ENCODE results near the gene THADA.

THADA gene

DNA sequence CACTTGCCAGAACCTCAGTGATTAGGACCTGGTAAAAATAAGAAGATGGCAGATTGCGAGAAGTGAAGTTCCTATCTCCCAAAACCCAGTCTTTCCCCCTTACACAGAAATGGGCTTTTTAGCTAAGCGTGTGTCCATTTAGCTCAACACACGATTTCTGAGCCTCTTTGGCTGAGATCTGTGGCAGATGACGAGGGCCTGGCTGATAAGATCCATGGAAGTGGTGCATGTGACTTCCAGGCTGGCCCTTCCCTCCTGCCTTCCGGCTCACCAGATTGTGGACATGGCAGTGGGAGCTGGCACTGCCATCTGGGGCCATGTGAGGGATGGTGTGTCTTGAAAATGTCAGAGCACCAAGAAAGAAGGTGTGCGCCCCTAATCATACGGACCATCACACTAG is 328.5 kb downstream of the THADA start:
- POLR2A ChIA-PET: no interaction called here
- WGBS (ENCODE audit: insufficient coverage): 92% methylated on average over 5 of the region's 7 CpGs

DNA sequence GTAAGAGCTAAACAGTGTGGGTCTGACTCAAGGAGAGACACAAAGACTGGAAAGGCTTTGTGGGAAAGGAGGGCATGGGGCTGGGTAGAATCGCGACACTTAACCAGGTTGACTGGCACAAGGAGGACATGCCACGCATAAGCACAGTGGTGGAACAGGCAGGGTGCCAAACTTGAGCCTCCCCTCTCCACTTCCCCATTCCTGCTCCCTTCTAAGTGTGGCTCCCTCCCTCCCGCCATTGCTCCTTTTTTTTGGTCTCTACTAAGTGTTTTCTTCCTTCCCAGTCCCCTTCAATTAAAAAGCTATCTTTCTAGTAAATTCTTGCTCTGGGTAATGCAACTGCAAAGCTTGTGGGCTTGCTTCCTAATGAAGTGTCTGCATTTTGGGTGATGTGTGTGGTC is 329.1 kb downstream of the THADA start:
- Histone ChIP-seq H3K9me3 (ENCODE audit: control extremely low read depth in 1 of 5, control insufficient read depth in 4 of 5, insufficient read depth in 2 of 5, low read depth in 1 of 5, low read length in 4 of 5) (no peaks in the 10 kb centered on the region), H3K36me3 (ENCODE audit: control insufficient read depth in 4 of 4, insufficient read depth in 4 of 4, low read length in 3 of 4) (peaks cover 2 to 34% (median 16%) of the 10 kb centered on the region in 4 experiments), H3K4me3 (ENCODE audit: control insufficient read depth in 1 of 7, extremely low read depth in 1 of 7, insufficient read depth in 4 of 7, low read depth in 2 of 7, low read length in 6 of 7) (no peak overlapping the region), H3K4me1 (ENCODE audit: control extremely low read depth in 1 of 4, control insufficient read depth in 4 of 4, insufficient read depth in 4 of 4, low read length in 3 of 4) (peaks cover 0 to 10% (median 2%) of the 10 kb centered on the region in 4 experiments), H3K27ac (ENCODE audit: insufficient read depth in 1 of 2, low read depth in 1 of 2, low read length in 2 of 2, poor library complexity in 1 of 2, severe bottlenecking in 2 of 2) (no peak overlapping the region), H3K27me3 (replicated peaks in 2 of 5; ENCODE audit: control insufficient read depth in 4 of 5, insufficient read depth in 5 of 5, low read length in 4 of 5) (no peaks in the 10 kb centered on the region)
- POLR2A ChIA-PET: interaction anchor here (0.6 kb wide), 1 partner anchor 291 kb away, joined by 9 read pairs; no protein-coding TSS in a partner anchor
- CTCF ChIA-PET: interaction anchor here (1.4 to 2.2 kb wide), 3 partner anchors 9 to 218 kb away, joined by 4 to 6 read pairs (median 5); no protein-coding TSS in a partner anchor
- 6% methylated on average over 4 of the region's 4 CpGs for WGBS (ENCODE audit: insufficient coverage)
- DNase-seq: peak; percentile 57 to 88 (median 87)

More for the DNA sequence above, 328.5 kb downstream of the THADA start:
- no peak for DNase-seq
- Histone ChIP-seq H3K4me3 (ENCODE audit: control insufficient read depth in 1 of 7, extremely low read depth in 1 of 7, insufficient read depth in 4 of 7, low read depth in 2 of 7, low read length in 6 of 7) (no peak overlapping the region), H3K4me1 (ENCODE audit: control extremely low read depth in 1 of 4, control insufficient read depth in 4 of 4, insufficient read depth in 4 of 4, low read length in 3 of 4) (peaks cover 0 to 10% (median 2%) of the 10 kb centered on the region in 4 experiments), H3K9me3 (ENCODE audit: control extremely low read depth in 1 of 5, control insufficient read depth in 4 of 5, insufficient read depth in 2 of 5, low read depth in 1 of 5, low read length in 4 of 5) (no peaks in the 10 kb centered on the region), H3K27ac (ENCODE audit: insufficient read depth in 1 of 2, low read depth in 1 of 2, low read length in 2 of 2, poor library complexity in 1 of 2, severe bottlenecking in 2 of 2) (no peak overlapping the region), H3K36me3 (ENCODE audit: control insufficient read depth in 4 of 4, insufficient read depth in 4 of 4, low read length in 3 of 4) (peaks cover 2 to 34% (median 17%) of the 10 kb centered on the region in 4 experiments), H3K27me3 (replicated peaks in 2 of 5; ENCODE audit: control insufficient read depth in 4 of 5, insufficient read depth in 5 of 5, low read length in 4 of 5) (no peaks in the 10 kb centered on the region)
- CTCF ChIA-PET: interaction anchor here (0.8 to 2.2 kb wide), 4 partner anchors 8 to 217 kb away, joined by 3 to 6 read pairs (median 4); no protein-coding TSS in a partner anchor

DNA sequence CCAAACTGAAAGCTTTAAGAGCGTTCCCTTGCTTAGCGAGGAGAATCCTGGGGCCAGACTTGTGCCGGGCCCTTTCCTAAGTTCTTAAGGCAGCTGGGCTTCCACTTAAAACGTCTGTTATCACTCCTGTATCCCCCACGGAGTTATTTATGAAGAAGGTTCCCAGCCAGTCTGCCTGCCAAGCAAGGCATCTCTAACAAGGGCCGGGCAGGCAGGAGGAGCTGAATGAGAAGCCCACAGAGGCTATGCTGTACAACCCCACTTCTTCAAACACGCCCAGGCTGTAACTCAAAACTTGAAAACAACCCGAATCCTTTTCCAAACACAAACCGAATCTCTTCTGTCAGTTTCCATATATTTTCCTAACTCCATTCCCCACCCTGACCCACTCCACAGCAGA is 330.4 kb downstream of the THADA start:
- Histone ChIP-seq H3K4me3 (ENCODE audit: control insufficient read depth in 1 of 7, extremely low read depth in 1 of 7, insufficient read depth in 4 of 7, low read depth in 2 of 7, low read length in 6 of 7) (no peak overlapping the region), H3K27me3 (replicated peaks in 2 of 5; ENCODE audit: control insufficient read depth in 4 of 5, insufficient read depth in 5 of 5, low read length in 4 of 5) (no peaks in the 10 kb centered on the region), H3K36me3 (ENCODE audit: control insufficient read depth in 4 of 4, insufficient read depth in 4 of 4, low read length in 3 of 4) (peaks cover 2 to 27% (median 10%) of the 10 kb centered on the region in 4 experiments), H3K9me3 (ENCODE audit: control extremely low read depth in 1 of 5, control insufficient read depth in 4 of 5, insufficient read depth in 2 of 5, low read depth in 1 of 5, low read length in 4 of 5) (no peaks in the 10 kb centered on the region), H3K4me1 (ENCODE audit: control extremely low read depth in 1 of 4, control insufficient read depth in 4 of 4, insufficient read depth in 4 of 4, low read length in 3 of 4) (peaks cover 0 to 10% (median 2%) of the 10 kb centered on the region in 4 experiments), H3K27ac (ENCODE audit: insufficient read depth in 1 of 2, low read depth in 1 of 2, low read length in 2 of 2, poor library complexity in 1 of 2, severe bottlenecking in 2 of 2) (no peak overlapping the region)
- DNase-seq: no peak
- ChIA-PET CTCF (no interaction called here), POLR2A (no interaction called here)
- WGBS (ENCODE audit: insufficient coverage): 98% methylated on average over 9 of the region's 9 CpGs

DNA sequence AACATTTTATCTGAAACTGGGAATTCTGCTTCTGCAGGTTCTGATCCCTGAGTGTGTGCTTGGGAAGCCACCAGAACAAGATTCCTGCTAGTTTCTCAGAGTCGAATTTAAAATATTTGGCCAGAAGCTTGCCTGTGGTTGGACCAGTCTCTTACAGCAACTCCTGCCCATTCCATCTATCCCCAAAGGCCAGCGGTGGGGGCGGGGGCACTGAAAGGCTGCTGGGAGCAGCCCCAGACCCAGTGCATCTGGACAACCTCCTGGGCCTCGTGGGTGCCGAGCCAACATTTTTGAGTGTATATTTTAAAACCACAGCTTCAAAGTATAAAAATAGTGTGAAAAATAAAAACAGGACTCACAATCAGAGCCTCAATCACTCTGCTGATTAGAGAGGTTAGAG is 330.8 kb downstream of the THADA start:
- no peaks in the 10 kb centered on the region for H3K27me3 ChIP-seq (replicated peaks in 2 of 5; ENCODE audit: control insufficient read depth in 4 of 5, insufficient read depth in 5 of 5, low read length in 4 of 5)
- WGBS (ENCODE audit: insufficient coverage): 90% methylated on average over 2 of the region's 5 CpGs
- no peaks in the 10 kb centered on the region for H3K9me3 ChIP-seq (ENCODE audit: control extremely low read depth in 1 of 5, control insufficient read depth in 4 of 5, insufficient read depth in 2 of 5, low read depth in 1 of 5, low read length in 4 of 5)
- CTCF ChIA-PET: no interaction called here
- no peak for DNase-seq
- H3K27ac ChIP-seq (ENCODE audit: insufficient read depth in 1 of 2, low read depth in 1 of 2, low read length in 2 of 2, poor library complexity in 1 of 2, severe bottlenecking in 2 of 2): no peak overlapping the region
- H3K4me3 ChIP-seq (ENCODE audit: control insufficient read depth in 1 of 7, extremely low read depth in 1 of 7, insufficient read depth in 4 of 7, low read depth in 2 of 7, low read length in 6 of 7): no peak overlapping the region
- POLR2A ChIA-PET: no interaction called here
- peaks cover 0 to 10% (median 2%) of the 10 kb centered on the region in 4 experiments for H3K4me1 ChIP-seq (ENCODE audit: control extremely low read depth in 1 of 4, control insufficient read depth in 4 of 4, insufficient read depth in 4 of 4, low read length in 3 of 4)
- H3K36me3 ChIP-seq (ENCODE audit: control insufficient read depth in 4 of 4, insufficient read depth in 4 of 4, low read length in 3 of 4): peaks cover 2 to 23% (median 8%) of the 10 kb centered on the region in 4 experiments

DNA sequence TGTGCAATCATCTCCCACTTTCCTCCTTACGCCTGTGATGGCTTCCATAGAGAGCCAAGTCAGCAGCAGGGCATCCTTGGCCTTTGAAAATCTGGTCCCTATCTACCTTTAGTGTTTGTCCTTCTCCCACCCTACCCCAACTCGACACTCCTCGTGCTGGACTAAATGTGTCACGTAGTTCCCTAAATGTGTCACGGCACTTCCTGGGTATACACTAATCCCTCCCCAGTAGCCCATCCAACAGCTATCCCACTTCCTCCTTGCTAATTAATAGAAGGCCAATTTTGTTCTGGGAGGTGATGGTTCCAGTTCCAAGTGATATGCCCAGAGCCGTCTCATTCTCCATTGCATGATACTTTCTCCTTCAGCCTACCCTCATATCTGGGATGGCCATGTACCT is 332.9 kb downstream of the THADA start:
- Histone ChIP-seq H3K27me3 (replicated peaks in 2 of 5; ENCODE audit: control insufficient read depth in 4 of 5, insufficient read depth in 5 of 5, low read length in 4 of 5) (no peaks in the 10 kb centered on the region), H3K9me3 (ENCODE audit: control extremely low read depth in 1 of 5, control insufficient read depth in 4 of 5, insufficient read depth in 2 of 5, low read depth in 1 of 5, low read length in 4 of 5) (no peaks in the 10 kb centered on the region), H3K36me3 (ENCODE audit: control insufficient read depth in 4 of 4, insufficient read depth in 4 of 4, low read length in 3 of 4) (peaks cover 0 to 10% (median 2%) of the 10 kb centered on the region in 4 experiments), H3K4me1 (ENCODE audit: control extremely low read depth in 1 of 4, control insufficient read depth in 4 of 4, insufficient read depth in 4 of 4, low read length in 3 of 4) (peaks cover 0 to 6% (median 2%) of the 10 kb centered on the region in 4 experiments), H3K27ac (ENCODE audit: insufficient read depth in 1 of 2, low read depth in 1 of 2, low read length in 2 of 2, poor library complexity in 1 of 2, severe bottlenecking in 2 of 2) (no peak overlapping the region), H3K4me3 (ENCODE audit: control insufficient read depth in 1 of 7, extremely low read depth in 1 of 7, insufficient read depth in 4 of 7, low read depth in 2 of 7, low read length in 6 of 7) (no peak overlapping the region)
- ChIA-PET CTCF (no interaction called here), POLR2A (no interaction called here)
- 93% methylated on average over 5 of the region's 6 CpGs for WGBS (ENCODE audit: insufficient coverage)
- no peak for DNase-seq

DNA sequence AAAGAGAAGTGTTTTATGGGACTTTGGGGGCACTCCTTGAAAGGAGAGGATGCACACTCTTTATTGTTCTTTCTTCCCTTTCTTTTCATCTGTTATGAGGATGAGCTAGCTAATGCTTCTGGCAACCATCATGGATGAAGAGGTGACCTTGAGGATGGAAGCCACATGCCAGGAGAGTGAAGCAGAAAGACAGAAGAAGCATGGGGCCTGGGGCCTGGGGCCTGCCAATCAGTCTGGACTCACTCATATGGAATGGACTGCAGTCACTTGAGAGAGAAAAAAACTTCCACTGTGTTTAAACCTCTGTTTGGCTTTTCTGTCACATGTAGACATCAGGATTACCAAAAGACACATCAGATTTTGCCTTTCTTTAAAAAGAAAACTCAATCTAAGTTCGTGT is 333.6 kb downstream of the THADA start:
- peaks cover 0 to 6% (median 2%) of the 10 kb centered on the region in 4 experiments for H3K4me1 ChIP-seq (ENCODE audit: control extremely low read depth in 1 of 4, control insufficient read depth in 4 of 4, insufficient read depth in 4 of 4, low read length in 3 of 4)
- H3K36me3 ChIP-seq (ENCODE audit: control insufficient read depth in 4 of 4, insufficient read depth in 4 of 4, low read length in 3 of 4): peaks cover 0 to 10% (median 2%) of the 10 kb centered on the region in 4 experiments
- POLR2A ChIA-PET: no interaction called here
- WGBS (ENCODE audit: insufficient coverage): no CpG with 5 or more reads among the region's 1 CpG
- no peak overlapping the region for H3K27ac ChIP-seq (ENCODE audit: insufficient read depth in 1 of 2, low read depth in 1 of 2, low read length in 2 of 2, poor library complexity in 1 of 2, severe bottlenecking in 2 of 2)
- no peaks in the 10 kb centered on the region for H3K27me3 ChIP-seq (replicated peaks in 2 of 5; ENCODE audit: control insufficient read depth in 4 of 5, insufficient read depth in 5 of 5, low read length in 4 of 5)
- no peaks in the 10 kb centered on the region for H3K9me3 ChIP-seq (ENCODE audit: control extremely low read depth in 1 of 5, control insufficient read depth in 4 of 5, insufficient read depth in 2 of 5, low read depth in 1 of 5, low read length in 4 of 5)
- no peak for DNase-seq
- no peak overlapping the region for H3K4me3 ChIP-seq (ENCODE audit: control insufficient read depth in 1 of 7, extremely low read depth in 1 of 7, insufficient read depth in 4 of 7, low read depth in 2 of 7, low read length in 6 of 7)
- CTCF ChIA-PET: no interaction called here

DNA sequence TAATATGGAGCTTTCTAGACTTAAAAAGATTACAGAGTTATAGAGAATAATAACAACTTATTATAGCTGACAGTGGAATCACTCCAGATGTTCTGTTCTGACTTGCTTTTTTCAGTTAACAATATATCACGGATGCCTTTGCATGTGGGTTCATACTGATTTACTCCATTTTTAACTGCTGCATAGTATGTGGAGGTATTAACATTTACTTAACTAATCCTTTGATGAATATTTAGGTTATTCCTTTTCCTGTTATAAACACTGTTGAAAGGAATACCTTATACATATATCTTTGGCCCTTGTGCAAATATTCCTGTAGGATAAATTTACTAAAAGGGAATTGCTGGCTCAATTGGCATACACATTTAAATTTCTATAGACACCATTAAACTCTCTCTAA is 336.3 kb downstream of the THADA start:
- POLR2A ChIA-PET: no interaction called here
- H3K9me3 ChIP-seq (ENCODE audit: control extremely low read depth in 1 of 5, control insufficient read depth in 4 of 5, insufficient read depth in 2 of 5, low read depth in 1 of 5, low read length in 4 of 5): no peaks in the 10 kb centered on the region
- peaks cover 0 to 5% (median 0%) of the 10 kb centered on the region in 4 experiments for H3K4me1 ChIP-seq (ENCODE audit: control extremely low read depth in 1 of 4, control insufficient read depth in 4 of 4, insufficient read depth in 4 of 4, low read length in 3 of 4)
- CTCF ChIA-PET: no interaction called here
- H3K27me3 ChIP-seq (replicated peaks in 2 of 5; ENCODE audit: control insufficient read depth in 4 of 5, insufficient read depth in 5 of 5, low read length in 4 of 5): no peaks in the 10 kb centered on the region
- H3K36me3 ChIP-seq (ENCODE audit: control insufficient read depth in 4 of 4, insufficient read depth in 4 of 4, low read length in 3 of 4): peaks cover 2 to 11% (median 4%) of the 10 kb centered on the region in 4 experiments
- no CpG with 5 or more reads among the region's 1 CpG for WGBS (ENCODE audit: insufficient coverage)
- DNase-seq: no peak
- no peak overlapping the region for H3K4me3 ChIP-seq (ENCODE audit: control insufficient read depth in 1 of 7, extremely low read depth in 1 of 7, insufficient read depth in 4 of 7, low read depth in 2 of 7, low read length in 6 of 7)
- H3K27ac ChIP-seq (ENCODE audit: insufficient read depth in 1 of 2, low read depth in 1 of 2, low read length in 2 of 2, poor library complexity in 1 of 2, severe bottlenecking in 2 of 2): no peak overlapping the region

All from common myeloid progenitor, CD34-positive (primary cell).